SIG-M5 treated with dmso at 0.1 percent for 504 hours (cell line): ENCODE results near the gene ACOX2.

Source experiments
- DNase-seq: peaks from one replicate; lab custom pipeline; 2025; ENCODE audit not compliant: unreplicated experiment; lab: John Stamatoyannopoulos, UW

The ACOX2 gene

GRCh38 chr3:58474967-58475578 is 61.9 kb downstream of the ACOX2 start:
- no peak for DNase-seq

GRCh38 chr3:58474348-58474911 is 62.6 kb downstream of the ACOX2 start:
- DNase-seq, result peak; percentile 92

GRCh38 chr3:58473275-58473674 is 63.7 kb downstream of the ACOX2 start:
- DNase-seq, result no peak

- peak; percentile 97 for DNase-seq
These were observed 65.7 kb downstream of the ACOX2 start for GRCh38 chr3:58471025-58471887.

- no peak for DNase-seq
These were observed 66.5 kb downstream of the ACOX2 start for GRCh38 chr3:58470363-58471024.

GRCh38 chr3:58469096-58469495 is 67.9 kb downstream of the ACOX2 start:
- no peak for DNase-seq

- DNase-seq, result no peak
These were observed 70.0 kb downstream of the ACOX2 start for GRCh38 chr3:58466899-58467563.

GRCh38 chr3:58464866-58465265 is 72.1 kb downstream of the ACOX2 start:
- no peak for DNase-seq

GRCh38 chr3:58463942-58464271 is 73.1 kb downstream of the ACOX2 start:
- no peak for DNase-seq

GRCh38 chr3:58463181-58463941 is 73.6 kb downstream of the ACOX2 start:
- DNase-seq, result peak; percentile 66

GRCh38 chr3:58462829-58463180 is 74.2 kb downstream of the ACOX2 start:
- DNase-seq, result no peak

- no peak for DNase-seq
These were observed 77.8 kb downstream of the ACOX2 start for GRCh38 chr3:58459160-58459559.
